Measurements from ENCODE around the gene NUP62.
"Not testable (repeated sequence)": the region's sequence is repeated elsewhere in the genome, so short reads cannot be mapped to it uniquely, and the experiment has no call there.

The NUP62 gene

DNA sequence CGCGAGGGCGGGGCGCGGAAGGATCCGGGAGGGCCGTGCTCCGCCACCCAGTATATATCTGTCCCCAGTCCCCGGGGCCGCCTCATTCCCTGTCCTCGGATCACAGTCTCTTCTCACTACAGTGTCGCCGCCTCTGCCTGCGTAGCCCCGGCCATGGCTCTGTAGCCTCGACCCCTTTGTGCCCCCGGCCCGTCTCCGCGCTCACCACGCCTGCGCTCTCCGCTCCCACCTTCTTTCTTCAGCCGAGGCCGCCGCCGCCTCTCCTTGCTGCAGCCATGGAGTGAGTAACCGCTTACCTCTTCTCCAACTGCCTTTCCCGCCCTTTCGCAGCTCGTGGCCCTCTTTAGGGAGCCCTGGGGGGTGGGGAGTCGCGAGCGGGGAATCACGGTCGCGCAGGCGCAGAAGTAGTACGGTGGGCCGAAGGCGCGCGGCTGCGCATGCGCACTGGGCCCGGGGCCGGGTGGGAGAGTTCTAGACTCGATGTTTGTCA is at the start of gene NUP62, which contains the start of gene ATF5:
TSS of gene NUP62 (minus strand) at position 384 of the 490 bp plus-strand sequence. CDS start 19,697 bp downstream, outside the sequence.
TSS of gene ATF5 (plus strand) at position 85 of the 490 bp plus-strand sequence. CDS start 1,646 bp downstream, outside the sequence.
- no peak for DNase-seq (ENCODE audit: low spot score)

- DNase-seq (ENCODE audit: low spot score), result no peak
These were observed 49.0 kb upstream of the NUP62 start for GRCh38 chr19:49978324-49978723.

GRCh38 chr19:49977881-49978280 is 48.6 kb upstream of the NUP62 start:
- no peak for DNase-seq (ENCODE audit: low spot score)

GRCh38 chr19:49977076-49977475 is 47.8 kb upstream of the NUP62 start:
- DNase-seq (ENCODE audit: low spot score), result no peak

DNA sequence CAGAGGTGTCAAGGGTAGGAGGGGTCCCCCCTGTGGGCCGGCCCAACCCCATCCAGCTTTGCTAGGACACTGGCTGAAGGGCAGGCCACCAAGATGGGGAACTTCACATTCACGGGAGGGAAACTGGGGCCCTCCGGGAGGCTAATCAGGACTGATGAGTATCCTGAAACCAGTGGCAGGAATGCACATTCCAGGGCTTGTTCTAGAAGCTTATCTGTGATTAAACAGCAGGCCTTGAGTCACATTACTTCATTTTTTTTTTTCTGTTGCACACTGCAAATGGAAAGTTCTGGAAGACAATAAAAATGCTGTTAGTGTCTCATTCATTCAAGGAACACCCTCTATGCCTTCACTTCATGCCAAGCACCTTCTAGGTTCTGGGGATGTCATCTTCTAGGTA is 47.2 kb upstream of the NUP62 start:
- DNase-seq (ENCODE audit: low spot score), result no peak

GRCh38 chr19:49975051-49975450 is 45.7 kb upstream of the NUP62 start:
- DNase-seq (ENCODE audit: low spot score), result no peak

GRCh38 chr19:49973987-49974386 is 44.7 kb upstream of the NUP62 start:
- no peak for DNase-seq (ENCODE audit: low spot score)

GRCh38 chr19:49972841-49973240 is 43.5 kb upstream of the NUP62 start:
- DNase-seq (ENCODE audit: low spot score), result no peak

DNA sequence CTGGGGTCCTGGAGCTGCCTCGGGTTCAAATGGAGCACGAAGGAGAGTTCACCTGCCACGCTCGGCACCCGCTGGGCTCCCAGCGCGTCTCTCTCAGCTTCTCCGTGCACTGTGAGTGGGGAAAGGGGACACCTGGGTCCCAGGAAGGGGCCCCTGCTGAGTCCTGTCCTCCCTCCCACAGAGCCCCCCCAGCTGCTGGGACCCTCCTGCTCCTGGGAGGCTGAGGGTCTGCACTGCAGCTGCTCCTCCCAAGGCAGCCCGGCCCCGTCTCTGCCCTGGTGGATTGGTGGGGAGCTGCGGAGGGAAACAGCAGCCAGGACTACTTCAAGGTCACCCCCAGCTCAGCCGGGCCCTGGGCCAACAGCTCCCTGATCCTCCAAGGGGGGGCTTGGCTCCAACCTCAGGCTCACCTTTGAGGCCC is 42.7 kb upstream of the NUP62 start:
- no peak for DNase-seq (ENCODE audit: low spot score)

- DNase-seq (ENCODE audit: low spot score), result not testable (repeated sequence)
These were observed 40.1 kb upstream of the NUP62 start for GRCh38 chr19:49969355-49969754.

- no peak for DNase-seq (ENCODE audit: low spot score)
These were observed 39.1 kb upstream of the NUP62 start for GRCh38 chr19:49968279-49968922.

DNA sequence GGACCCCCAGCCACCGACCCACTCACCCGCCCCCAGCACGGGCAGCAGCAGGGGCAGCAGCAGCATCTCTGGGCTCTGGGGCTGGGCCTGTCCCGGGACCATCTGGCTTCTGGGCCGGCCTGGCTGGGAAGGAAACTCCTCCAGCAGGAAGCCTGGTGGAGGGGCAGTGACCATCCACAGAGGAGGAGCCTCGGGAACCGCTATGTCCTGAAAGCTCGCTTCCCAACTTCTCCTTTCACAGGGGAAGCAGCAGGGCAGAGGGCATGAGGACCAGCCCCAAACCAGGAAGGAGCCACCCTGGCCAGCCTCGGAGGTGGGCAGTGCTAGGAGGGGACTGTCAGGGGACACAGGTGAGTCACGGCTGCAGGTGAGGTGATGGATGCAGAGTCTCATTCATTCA is 31.7 kb upstream of the NUP62 start, which contains the start of gene SIGLEC11:
TSS of gene SIGLEC11 (minus strand) at position 193 of the 400 bp plus-strand sequence. CDS start at position 102, 91 bp downstream.
- DNase-seq (ENCODE audit: low spot score), result not testable (repeated sequence)

GRCh38 chr19:49959892-49960291 is 30.6 kb upstream of the NUP62 start:
- not testable (repeated sequence) for DNase-seq (ENCODE audit: low spot score)

DNA sequence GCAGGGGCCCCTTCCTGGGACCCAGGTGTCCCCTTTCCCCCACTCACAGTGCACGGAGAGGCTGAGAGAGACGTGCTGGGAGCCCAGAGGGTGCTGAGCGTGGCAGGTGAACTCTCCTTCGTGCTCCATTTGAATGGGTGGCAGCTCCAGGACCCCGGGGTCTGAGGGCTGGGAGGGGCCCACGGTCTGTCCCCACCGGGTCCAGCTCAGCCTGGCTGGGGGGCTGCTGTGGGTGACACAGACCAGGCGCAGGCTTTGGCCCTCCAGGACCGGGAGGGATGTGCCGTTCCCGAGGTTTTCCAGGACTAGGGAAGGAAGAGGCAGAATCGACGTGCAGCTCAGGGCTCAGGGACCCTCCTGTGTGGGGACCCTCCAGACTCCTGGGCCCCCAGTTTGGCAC is 29.3 kb upstream of the NUP62 start:
- DNase-seq (ENCODE audit: low spot score), result not testable (repeated sequence)

- DNase-seq (ENCODE audit: low spot score), result not testable (repeated sequence)
These were observed 28.8 kb upstream of the NUP62 start for GRCh38 chr19:49958144-49958543.

DNA sequence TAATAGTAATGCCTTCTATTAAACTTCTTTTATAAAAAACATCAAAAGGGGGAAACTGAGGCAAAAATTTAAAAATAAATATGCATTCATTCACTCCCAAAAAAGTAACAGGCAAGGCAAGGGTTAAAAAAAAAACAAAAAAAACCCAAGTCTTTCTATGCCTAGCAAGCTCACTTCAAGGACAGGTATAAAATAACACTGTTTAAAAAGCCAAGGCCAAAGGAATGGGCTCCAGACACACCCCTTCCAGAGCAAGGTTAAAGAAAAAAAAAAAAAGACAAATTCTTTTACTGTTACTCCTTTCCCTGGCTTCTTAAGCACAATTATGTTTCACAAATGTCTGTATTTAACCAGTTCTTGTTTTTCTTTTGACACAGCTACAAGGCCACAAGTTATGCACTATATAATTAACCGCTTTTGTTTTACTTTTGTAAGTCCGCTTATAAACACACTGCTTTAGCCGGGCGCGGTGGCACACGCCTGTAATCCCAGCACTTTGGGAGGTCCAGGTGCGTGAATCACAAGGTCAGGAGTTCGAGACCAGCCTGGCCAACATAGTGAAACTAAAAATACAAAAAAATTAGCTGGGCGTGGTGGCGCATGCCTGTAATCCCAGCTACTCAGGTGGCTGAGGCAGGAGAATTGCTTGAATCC is 28.1 kb upstream of the NUP62 start:
- DNase-seq (ENCODE audit: low spot score), result no peak

GRCh38 chr19:49956115-49956495 is 26.8 kb upstream of the NUP62 start:
- DNase-seq (ENCODE audit: low spot score), result no peak

DNA sequence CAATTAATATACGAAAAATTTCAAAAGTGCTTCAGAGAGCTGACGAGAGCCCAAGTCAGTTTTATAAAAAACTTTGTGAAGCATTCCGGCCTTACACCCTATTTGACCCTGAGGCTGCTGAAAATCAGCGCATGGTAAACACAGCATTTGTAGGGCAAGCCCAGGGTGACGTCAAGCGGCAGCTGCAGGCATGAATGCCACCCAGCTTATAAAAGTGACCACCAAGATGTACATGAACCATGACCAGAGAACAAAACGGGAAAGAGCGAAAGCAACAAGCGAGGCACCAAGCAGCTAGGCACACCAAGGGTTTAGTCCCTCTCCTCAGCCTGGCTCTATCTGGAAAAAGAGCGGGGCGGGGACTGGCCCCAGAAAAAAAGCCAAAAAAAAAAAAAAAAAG is 25.6 kb upstream of the NUP62 start:
- no peak for DNase-seq (ENCODE audit: low spot score)

- no peak for DNase-seq (ENCODE audit: low spot score)
These were observed 25.0 kb upstream of the NUP62 start for GRCh38 chr19:49954092-49954829.

DNA sequence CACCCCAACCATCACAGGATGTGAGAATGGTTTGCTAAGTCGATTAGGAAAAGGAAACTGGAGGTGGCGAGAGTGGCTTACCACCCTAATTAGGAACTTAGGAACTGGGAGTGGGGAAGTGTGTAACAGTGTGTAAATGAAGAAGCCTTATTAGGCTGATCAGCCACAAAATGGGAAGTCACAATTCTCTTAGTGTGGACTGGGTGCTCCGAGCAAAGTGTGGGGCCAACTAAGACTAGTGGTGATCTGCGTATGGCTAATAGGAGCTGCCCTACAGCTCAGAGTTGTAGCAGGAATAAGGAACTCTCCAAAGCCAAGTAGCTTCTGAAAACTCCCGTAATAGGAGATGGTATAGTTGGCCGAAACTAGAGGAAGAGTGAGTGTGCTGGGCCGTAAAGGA is 24.1 kb upstream of the NUP62 start:
- no peak for DNase-seq (ENCODE audit: low spot score)

DNA sequence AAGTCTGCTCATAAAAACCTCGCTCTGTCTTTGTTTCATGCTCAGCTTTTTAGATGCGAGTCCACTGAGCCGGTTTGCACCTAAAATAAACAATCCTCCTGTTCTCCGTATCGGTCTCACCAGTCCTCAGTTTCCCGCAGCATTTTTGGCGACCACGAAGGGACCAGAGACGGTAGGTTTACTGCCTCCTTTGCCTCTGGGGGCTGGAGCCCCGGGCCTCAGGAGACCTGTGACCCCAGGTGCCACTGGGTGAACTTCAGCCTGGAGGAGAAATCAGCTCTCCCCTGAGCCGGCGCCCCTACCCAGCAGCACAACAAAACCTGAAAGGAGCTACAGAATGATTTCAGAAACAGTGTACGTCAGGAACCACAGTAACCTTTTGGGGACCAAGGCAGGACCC is 23.6 kb upstream of the NUP62 start:
- DNase-seq (ENCODE audit: low spot score), result no peak

GRCh38 chr19:49952479-49952836 is 23.2 kb upstream of the NUP62 start:
- no peak for DNase-seq (ENCODE audit: low spot score)

Data from hematopoietic multipotent progenitor cell treated with erythropoietin and hydrocortisone succinate and interleukin-3 and kit ligand, for 17 days (in vitro differentiated cells).